GM19468 (cell line): ENCODE data around the gene LUZP2.
"Not testable (repeated sequence)": the region's sequence is repeated elsewhere in the genome, so short reads cannot be mapped to it uniquely, and the experiment has no call there.

Experiments
- ATAC-seq: cut with Tn5 transposase; IDR thresholded peaks from one replicate; pipeline ENCODE4 v1.9.1; 2021; ENCODE audit warnings: mild to moderate bottlenecking, moderate library complexity, moderate number of reproducible peaks; ENCODE audit not compliant: unreplicated experiment; ENCODE audit errors: extremely low read depth

LUZP2 gene

GRCh38 chr11:24885580-24886173 is 388.8 kb downstream of the LUZP2 start:
- no peak for ATAC-seq

GRCh38 chr11:24886880-24887619 is 390.2 kb downstream of the LUZP2 start:
- no peak for ATAC-seq

- no peak for ATAC-seq
Measured at GRCh38 chr11:24890426-24890825, 393.6 kb downstream of the LUZP2 start.

- ATAC-seq, result not testable (repeated sequence)
Measured at GRCh38 chr11:24891845-24892492, 395.1 kb downstream of the LUZP2 start.

- no peak for ATAC-seq
Measured at GRCh38 chr11:24896118-24896835, 399.4 kb downstream of the LUZP2 start.

- ATAC-seq, result no peak
Measured at GRCh38 chr11:24900514-24900913, 403.7 kb downstream of the LUZP2 start.

- no peak for ATAC-seq
Measured at GRCh38 chr11:24900960-24901549, 404.2 kb downstream of the LUZP2 start.

- no peak for ATAC-seq
Measured at GRCh38 chr11:24903555-24903954, 406.7 kb downstream of the LUZP2 start.

GRCh38 chr11:24925091-24925490 is 428.2 kb downstream of the LUZP2 start:
- no peak for ATAC-seq

GRCh38 chr11:24932110-24933000 is 435.5 kb downstream of the LUZP2 start:
- ATAC-seq, result no peak

GRCh38 chr11:24934733-24935439 is 438.0 kb downstream of the LUZP2 start:
- ATAC-seq, result no peak

GRCh38 chr11:24944891-24945290 is 448.0 kb downstream of the LUZP2 start:
- no peak for ATAC-seq

GRCh38 chr11:24949406-24949805 is 452.6 kb downstream of the LUZP2 start:
- ATAC-seq, result no peak

GRCh38 chr11:24963852-24964251 is 467.0 kb downstream of the LUZP2 start:
- no peak for ATAC-seq

- ATAC-seq, result no peak
Measured at GRCh38 chr11:24965748-24966147, 468.9 kb downstream of the LUZP2 start.

GRCh38 chr11:24993903-24994302 is 497.1 kb downstream of the LUZP2 start:
- ATAC-seq, result not testable (repeated sequence)

- ATAC-seq, result not testable (repeated sequence)
Measured at GRCh38 chr11:24999929-25000328, 503.1 kb downstream of the LUZP2 start.

GRCh38 chr11:25037431-25037830 is 540.6 kb downstream of the LUZP2 start:
- no peak for ATAC-seq

GRCh38 chr11:25038131-25038530 is 541.3 kb downstream of the LUZP2 start:
- ATAC-seq, result no peak
